Activated naive CD4-positive, alpha-beta T cell (primary cell): ENCODE data around the gene GNG7.

Experiments
- DNase-seq, 4 experiments: peaks; one replicate each; lab custom pipeline; 2025; lab: John Stamatoyannopoulos, UW

Gene GNG7

DNA sequence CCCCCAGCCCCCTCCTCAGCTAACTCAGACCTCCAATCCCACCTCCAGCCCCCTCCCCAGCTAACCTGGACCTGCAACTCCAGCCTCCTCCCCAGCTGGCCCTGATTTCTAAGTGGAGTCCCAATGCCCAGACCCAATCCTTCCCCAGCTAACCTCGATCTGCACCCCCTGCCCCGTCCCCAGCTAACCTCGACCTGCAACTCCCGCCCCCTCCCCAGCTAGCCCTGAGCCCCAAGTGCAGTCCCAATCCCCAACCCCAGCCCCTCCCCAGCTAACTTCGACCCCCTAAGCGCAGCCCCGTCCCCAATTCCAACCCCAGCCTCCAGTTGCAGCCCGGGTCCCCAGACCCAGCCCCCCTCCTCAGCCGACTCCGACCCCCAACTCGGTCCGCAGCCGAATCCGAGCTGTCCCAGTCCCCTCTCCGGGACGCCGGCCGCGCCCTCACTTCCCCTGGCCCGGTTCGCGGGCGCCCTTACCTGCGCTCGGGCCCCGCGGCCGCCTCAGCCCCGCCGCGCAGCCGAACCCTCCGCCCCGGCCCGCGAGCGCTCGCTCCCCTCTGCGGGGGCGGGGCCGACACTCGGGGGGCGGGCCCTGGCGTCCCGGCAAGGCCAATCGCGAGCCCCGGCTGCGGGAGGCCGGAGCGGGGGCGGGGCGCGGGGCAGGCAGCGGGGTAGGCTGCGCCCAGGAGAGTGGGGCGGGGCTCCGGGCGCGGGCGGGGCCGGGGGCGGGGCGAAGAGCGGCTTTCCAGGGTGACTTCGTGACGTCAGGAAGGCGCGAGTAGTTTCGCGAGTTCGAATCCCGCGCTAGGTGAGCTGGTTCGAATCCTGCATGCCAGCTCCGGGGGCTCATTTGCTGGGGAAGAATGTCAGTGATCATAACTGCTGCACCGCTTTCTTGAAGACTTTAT, at the start of gene GNG7:
TSS of gene GNG7 (minus strand) at position 525 of the 907 bp plus-strand sequence. CDS start 182,006 bp downstream, outside the sequence.
- peak; percentile 77 to 98 (median 88) for DNase-seq

DNA sequence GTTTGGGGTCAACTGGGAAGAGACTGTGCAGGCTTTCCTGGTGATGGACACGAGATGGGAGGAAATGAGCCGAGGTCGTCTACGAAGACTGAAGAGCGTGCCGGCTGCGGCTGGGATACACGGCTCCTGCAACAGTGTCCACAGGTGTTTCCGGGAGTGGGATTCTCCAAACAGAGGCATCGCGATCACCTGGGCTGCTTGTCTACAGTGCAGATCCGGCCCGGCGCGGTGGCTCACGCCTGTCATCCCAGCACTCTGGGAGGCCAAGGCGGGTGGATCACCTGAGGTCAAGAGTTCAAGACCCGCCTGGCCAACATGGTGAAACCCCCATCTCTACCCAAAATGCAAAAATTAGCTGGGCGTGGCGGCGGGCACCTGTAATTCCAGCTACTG, 48.9 kb upstream of the GNG7 start:
- no peak for DNase-seq

DNA sequence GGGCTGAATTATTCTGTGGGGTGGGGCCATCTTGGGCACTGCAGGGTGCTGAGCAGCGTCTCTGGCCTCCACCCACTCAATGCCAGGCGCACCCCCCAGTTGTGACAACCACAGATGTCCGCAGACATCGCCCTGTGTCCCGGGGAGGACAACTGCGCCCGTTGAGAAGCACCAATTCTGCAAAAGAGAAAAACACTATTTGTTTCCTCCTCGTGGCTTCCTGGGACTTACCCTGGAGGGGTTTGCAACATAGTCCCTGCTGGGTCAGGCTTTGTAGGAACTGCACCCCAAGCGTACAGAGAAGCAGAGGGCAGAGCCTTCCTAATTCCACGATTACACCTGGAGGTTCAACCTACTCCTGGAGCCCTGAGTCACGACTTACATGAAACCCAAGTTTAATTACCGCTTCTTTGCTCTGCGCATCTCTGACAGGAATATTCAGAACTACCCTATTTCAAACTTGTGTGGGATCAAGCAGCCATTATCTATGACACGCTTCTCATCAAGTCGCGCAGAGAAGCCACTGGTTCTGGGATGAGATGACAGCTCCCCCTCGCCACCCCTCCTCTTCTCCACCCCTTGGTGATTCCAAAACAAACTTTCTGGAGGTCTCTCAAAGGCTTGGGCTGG, 48.4 kb upstream of the GNG7 start:
- DNase-seq = no peak

DNA sequence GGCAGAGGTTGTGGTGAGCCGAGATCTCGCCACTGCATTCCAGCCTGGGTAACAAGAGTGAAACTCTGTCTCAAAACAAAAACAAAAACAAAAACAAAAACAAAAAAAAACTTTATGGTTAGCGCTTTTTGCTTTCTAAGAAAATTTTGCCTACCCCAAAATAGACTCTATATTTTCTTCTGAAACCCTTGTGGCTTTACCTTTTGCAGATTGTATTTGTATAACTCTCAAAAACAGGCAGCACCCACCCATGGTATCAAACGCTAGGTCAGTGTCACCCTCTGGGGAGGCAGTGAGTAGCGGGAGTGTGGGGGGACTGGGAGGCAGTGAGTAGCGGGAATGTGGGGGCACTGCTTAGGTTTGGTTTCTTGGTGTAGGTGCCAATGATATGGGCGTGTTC, 44.9 kb upstream of the GNG7 start:
- no peak for DNase-seq

DNA sequence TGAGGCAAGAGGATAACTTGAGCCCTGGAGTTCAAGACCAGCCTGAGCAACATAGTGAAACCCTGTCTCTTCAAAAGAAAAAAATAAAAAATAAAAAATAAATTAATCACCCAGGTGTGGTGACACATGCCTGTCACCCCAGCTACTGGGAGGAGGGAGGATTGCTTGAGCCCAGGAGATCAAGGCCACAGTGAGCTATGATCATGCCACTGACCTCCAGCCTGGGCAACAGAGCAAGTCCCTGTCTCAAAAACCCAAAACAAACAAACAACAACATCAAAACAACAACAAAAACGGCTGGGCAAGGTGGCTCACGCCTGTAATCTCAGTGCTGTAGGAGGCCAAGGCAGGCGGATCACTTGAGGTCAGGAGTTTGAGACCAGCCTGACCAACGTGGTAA, 41.6 kb upstream of the GNG7 start:
- DNase-seq = no peak

DNA sequence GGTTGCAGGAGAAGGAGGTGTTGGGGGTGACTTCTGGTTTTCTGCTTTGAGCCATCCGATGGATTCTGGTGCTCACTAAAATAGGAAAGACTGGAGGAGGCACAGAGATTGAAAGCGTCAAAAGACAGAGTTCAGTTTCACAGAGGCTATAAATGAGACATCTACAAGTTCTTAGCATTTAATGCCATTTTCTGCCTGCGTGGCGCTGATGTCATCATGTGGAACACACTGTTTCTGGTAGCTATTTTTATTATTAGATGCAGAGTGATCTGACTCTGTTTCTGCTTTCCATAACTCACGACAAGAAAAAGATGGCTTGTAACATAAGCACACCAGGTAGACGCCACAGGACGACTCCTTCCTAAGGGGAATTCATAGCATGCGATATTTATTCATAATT, 40.6 kb upstream of the GNG7 start:
- DNase-seq = no peak

DNA sequence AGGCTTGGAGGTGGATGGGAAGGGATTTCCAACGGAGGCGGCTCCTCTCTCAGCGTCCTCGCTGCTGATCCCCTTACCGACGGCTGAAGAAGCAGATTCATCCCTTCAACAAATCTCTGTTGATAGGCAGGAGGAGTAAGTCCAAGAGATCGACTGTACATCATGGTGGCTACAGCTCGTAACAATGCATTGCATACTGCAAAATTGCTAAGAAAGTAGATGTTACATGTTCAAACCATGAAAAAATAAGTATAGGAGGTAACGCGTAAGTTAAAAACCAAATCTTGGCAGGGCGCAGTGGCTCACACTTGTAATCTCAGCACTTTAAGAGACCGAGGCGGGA, 37.8 kb upstream of the GNG7 start:
- no peak for DNase-seq

DNA sequence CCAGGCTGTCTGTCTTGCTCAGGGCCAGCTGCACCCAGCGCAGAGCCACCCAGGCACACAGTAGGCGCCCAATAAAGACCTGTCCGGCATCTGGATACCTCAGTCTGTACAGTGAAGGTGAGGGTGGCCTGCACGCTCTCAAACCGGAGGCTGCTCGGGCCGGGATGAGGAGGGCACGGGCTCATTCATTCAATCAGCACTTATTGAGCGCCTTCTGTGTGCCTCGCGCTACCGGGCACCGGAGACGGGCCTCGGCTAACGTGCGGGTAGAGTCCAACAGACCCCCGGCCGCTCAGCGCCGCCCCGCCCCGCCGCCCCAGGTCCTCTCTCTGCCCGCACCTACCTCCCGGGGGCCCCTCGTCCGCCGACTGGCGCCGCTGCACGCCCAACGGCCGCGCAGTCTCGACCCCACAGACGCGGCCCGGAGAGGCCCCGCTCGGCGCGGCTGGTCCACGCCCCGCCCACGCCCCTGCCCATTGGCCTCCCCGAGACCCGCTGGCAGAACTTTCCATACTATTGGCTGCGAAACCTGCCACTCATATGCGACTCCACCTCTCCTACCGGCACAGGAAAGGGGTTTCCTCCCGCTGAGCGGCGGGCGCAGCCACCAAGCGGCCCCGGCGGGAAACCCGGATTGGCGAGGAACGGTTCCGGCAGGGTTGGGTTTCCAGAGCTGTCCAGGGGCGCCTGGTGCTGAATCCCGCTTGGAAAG, 37.3 kb upstream of the GNG7 start, which contains the start of gene SLC39A3:
TSS of gene SLC39A3 (minus strand) at position 416 of the 712 bp plus-strand sequence. CDS start 2,760 bp downstream, outside the sequence.
- DNase-seq = peak; percentile 96 to 98 (median 98)

DNA sequence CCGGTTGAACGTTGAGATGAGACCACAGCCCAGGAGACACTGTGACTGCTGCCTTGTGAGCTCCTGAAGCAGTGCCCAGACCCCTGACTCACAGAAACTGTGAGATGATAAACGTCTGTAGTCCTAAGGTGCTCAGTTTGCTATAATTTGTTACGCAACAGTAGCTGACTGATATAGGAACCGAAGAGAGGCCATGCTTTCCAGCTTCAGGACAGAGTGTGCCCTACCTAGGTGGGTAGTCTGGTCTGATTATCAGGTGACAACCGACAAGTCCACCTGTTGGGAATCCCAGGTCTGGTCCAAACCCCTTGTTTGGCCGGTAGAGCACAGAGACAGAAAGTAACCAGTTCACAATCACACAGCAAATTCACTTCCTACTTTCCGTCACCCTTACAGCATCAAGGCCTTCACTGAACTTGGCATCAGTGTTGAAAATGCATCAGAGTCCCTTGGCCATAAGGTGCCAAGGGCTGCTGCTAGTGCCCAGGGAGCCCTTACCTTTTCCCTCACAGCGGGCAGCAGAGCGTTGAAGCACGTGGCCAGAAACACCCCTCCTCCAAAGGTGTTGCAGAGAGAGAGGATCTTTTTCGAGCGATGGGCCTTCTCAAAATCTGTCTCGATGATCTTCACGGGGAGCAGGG, 34.2 kb upstream of the GNG7 start:
- DNase-seq = no peak

DNA sequence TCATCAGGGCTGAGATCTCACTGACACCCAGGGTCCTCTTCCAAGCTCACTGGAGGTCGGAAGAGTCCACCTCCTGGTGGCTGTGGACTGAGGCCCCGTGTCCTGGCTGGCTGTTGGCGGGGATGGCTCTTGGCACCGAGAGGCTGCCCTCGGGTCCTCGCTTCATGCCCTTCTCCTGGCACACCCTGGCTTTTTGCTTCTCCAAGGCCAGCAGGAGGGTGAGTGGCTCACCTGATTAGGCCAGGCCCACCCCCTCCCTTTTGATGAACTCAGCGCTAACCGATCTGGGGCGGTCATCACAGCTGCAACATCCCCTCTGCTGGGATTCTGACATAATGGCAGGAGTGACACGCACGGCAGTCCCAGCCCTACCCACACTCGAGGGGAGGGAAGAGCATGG, 32.9 kb upstream of the GNG7 start:
- DNase-seq = no peak

DNA sequence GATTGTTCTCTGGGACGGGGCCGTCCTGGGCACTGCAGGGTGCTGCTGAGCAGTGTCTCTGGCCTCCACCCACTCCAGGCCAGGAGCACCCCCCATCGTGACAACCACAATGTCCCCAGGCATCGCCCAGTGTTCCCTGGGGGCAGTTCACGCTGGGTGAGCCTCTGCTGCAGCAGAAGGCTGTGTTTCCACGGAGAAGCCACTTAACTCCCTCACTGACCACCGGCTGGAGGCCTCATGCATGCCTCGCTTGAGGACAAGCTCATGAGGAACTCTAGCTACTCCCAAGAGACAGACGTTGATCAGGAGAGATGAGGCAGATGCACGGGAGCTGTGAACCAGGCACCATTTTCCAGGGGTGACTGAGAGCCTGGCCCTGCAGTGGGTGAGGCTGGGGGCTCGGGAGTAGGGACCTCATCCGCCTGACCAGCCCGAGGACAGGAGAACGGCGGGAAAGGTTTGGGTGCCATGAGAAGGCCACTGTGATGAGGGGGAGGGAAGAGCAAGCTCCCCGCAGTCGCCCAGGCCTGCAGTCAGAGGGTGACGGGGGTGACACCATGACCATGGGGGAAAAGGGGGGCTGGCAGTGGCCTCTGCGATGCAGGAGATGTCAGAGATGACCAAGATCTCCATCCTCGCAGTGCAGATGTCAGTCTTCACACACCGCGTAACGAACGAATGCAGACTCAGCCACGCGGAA, 32.2 kb upstream of the GNG7 start:
- DNase-seq = no peak

DNA sequence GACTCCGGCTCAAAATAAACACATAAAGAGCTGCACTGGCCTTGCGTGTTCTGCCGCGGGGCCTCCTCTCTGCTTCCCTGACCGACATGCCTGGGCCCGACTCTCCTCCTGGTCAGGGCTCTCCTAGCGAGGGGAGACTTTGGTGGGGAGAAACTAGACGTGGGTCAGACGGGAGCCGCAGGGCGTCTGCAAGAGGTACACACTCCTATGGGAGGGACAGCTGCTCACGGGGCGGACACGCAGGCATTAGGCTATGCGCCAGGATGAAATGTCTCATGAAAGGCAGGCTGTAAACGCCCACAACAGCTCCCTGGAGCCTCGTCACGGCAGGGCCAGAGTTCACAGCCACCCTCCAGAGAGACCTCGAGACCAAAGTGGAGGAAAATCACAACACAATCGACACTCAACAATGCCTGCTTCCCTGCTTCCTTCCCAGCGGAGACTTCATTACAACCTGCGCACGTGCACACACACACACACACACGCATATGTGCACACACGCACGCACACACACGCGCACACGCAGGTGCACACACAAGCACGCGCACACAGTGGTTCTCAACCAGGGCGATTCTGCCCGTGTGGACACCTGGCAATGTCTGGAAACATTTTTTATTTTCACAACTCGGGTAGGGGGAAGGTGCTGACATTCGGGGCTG, 31.6 kb upstream of the GNG7 start:
- DNase-seq = no peak

DNA sequence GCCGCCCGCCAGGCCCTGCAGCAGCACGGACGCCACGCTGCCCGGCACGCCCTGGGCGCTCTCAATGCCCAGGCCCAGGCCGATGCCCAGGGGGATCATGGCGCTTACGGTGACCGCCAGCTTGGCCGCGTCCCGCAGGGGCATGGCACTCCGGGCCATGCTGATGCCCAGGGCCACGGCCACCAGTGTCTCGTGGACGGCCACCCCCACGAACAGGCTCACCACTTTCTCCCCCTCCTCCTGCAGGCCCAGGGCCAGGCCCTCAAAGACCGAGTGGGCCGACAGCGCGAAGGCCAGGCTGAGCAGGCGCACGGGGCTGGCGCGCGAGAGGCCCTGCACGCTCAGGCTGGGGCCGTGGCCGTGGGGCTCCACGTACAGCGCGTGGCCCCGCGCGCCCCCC, 30.4 kb upstream of the GNG7 start:
- no peak for DNase-seq

DNA sequence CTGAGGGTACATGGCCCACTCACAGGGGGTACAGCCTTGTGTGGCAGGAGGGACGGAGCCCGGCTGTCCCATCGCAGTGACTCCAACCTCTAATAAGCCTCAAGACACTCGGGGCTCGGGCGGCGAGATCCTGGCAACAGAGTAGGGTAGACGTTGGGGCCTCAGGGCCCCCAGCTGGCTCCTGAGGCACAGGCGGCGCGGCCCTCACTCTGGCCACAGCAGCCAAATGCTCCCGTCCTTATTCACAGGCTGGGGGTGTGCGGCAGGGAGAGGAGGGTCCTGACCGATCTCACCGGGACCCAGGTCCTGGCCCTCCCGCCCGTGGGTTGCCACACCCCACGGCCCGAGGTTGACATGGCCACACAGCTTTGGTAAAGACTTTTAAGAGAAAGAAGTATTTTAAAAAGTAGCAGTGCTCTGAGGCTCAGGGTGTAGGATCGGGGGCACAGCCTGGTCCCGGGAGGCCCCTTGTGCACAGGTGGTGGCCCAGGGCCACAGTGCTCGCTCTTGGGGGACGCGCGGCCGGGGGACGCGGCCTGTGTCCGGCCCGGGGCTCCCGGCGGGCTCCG, 29.7 kb upstream of the GNG7 start:
- no peak for DNase-seq

DNA sequence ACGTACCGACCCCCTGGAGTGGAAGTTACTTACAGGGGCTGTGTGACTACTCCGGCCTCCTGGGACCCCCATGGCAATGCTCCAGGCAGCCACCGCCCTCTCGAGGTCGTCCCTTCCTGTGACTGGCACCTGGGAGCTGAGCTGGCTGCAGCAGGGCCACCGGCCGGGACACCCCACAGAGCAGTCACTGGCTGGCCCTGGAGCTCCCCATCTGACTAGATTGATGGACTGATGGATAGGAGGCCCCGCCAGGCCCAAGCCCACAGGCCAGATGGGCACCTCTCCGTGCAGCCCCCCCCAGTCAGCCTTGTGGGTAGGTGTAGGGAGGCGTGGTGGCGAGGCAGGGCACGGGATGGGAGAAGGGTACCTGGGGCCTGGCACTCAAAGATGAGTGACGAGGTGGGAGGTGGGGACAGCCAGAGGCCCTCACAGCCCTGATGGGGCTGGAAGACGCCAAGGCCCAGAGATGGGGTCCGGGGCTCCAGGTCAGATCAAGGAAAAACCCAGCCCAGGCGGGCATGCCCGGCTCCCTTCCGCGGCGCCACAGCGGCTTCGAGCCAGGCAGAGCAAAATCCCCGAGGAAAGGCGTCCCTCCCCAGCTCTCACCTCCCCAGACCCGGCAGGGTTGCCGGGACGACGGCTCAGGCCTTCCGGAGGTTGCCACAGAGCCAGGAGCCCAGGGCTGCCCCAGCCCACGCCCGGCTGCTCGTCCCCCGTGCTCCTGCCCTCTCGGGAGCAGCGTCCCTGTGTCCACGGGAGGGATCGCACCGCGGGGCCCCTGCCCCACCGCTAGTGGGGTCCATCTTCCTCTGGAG, 28.9 kb upstream of the GNG7 start:
- DNase-seq = no peak

DNA sequence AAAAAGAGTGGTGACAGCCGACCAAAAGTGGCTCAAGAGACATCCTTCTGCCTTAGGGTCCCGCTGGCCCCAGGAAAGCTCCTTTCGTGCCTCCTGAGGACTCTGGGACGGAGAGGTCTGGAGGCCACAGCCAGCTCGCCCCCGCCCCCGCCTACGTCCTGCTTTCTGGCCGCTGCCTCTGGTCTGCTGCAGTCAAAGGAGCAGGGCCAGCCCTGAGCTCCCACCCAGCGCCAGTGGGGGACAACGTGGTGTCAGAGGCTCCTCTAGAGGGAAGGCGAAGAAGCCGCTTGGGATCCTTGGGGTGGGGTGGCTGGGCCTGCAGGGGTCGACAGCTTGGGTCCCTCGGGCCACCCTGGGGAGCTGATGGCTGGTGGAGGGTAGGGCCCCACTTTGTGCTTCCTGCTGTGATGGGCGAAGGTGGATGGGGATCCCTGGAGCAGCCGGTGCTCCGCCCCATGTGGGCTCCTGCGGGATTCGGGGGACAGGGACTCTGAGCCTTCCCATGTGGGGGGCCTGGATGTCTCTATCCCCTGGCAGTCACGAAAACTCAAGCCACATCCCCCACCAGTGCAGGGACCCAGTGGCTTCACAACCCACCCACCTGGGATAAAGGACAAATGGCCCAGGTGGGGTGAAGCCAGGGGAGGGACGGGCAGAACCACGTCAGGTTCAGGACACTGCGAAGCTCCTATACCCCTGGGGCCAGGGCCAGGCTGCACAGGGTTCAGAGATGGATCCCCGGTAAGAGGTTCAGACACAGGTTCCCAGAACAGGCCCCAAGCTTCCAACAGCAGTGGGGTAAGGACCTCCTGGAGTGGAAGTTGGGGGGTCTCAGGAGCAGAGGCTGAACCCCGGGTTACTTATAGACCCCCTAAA, 27.7 kb upstream of the GNG7 start:
- no peak for DNase-seq

DNA sequence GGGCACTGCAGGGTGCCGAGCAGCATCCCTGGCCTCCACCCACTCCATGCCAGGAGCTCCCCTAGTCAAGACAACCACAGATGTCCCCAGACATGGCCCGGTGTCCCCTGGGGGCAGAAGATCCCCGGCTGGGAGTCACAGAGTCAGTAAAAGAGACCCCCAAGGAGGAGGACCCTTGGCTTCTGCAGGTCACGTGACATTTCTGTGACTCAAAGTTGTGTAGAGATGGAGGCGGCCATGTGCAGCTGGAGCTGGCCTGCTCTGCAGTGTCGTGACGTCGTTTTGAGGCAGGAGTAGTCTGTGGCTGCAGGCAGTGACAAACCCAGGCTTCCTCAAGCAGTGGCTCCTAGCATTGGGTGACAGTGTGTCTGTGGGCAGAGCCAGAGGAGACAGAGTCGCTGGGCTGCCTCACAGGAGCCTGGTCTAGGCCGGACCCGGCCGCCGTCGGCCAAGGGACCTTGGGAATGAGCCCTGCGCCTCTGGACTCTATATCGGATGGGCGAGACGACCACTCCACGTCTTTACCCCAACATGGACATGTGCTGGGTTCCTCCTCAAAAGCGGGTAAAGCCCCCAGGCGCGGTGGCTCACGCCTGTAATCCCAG, 26.4 kb upstream of the GNG7 start:
- no peak for DNase-seq

DNA sequence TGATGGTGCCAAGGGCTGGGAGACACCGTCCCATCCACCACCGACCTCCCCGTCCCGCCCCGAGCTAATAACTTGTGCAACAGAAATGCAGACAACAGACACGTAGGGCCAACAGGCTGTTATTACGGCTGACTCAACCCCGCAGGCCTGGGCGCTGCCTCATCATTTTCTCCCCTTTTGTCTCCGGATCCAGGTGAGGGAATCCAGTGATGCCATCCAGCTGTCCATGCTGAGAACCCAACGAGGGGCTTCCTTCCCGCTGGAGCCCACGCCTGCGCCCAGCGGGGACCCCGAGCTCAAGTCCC, 25.1 kb upstream of the GNG7 start:
- no peak for DNase-seq
